Thoracic aorta (tissue), 2 donors: ENCODE measurements around the gene EEF1G. TPM values are rescaled to one million over a fixed set of nuclear protein-coding genes. Genes with fewer than 3 reads are reported as not detected.
"Not testable (repeated sequence)": the region's sequence is repeated elsewhere in the genome, so short reads cannot be mapped to it uniquely, and the experiment has no call there.

Experiments used
- ATAC-seq: fragments of 150-250 bp; one replicate; pipeline ENCODE4 v1.8.0; 2017; ENCODE audit warnings: low read depth; ENCODE audit not compliant: insufficient number of reproducible peaks, low FRiP score
- DNase-seq: peaks from one replicate; pipeline ENCODE4 v3.0.0-alpha.2; 2020; ENCODE audit warnings: low spot score
- H3K27ac ChIP-seq, 2 donors: fragments of 200-600 bp; sonication (generic); 1 replicate in 1 of 2; 2 replicates in 1 of 2; pipeline ENCODE4 v1.5.1; 2016; ENCODE audit warnings: mild to moderate bottlenecking in 2 of 2, moderate library complexity in 2 of 2
- H3K27me3 ChIP-seq: fragments of 200-600 bp; sonication (generic); replicated peaks from 2 replicates; pipeline ENCODE4 v1.6.0; 2016; ENCODE audit warnings: mild to moderate bottlenecking; ENCODE audit not compliant: insufficient read depth
- H3K36me3 ChIP-seq: fragments of 200-600 bp; sonication (generic); one replicate; pipeline ENCODE4 v1.5.1; 2016
- H3K4me1 ChIP-seq, 2 donors: fragments of 200-600 bp; sonication (generic); 1 replicate in 1 of 2; 2 replicates in 1 of 2; pipeline versions ENCODE4 v1.5.1 to v1.6.0; 2016; ENCODE audit warnings: low read depth in 2 of 2, mild to moderate bottlenecking in 1 of 2; ENCODE audit not compliant: control insufficient read depth in 1 of 2
- H3K4me3 ChIP-seq: fragments of 200-600 bp; sonication (generic); 2 replicates; pipeline ENCODE4 v1.5.1; 2016; ENCODE audit warnings: mild to moderate bottlenecking
- H3K9me3 ChIP-seq: fragments of 200-600 bp; sonication (generic); 2 replicates; pipeline ENCODE4 v1.5.1; 2016
- total RNA-seq, 2 donors: library from RNA; depleted of rRNA; stranded (reverse); fragments of >200 nt; gene quantifications; one replicate each; pipeline versions ENCODE4 v1.1.0 to v1.2.3, GENCODE V29; 2016
- TF ChIP-seq, protein P1 (sequence below): fragments of 200-600 bp; sonication (generic); IDR thresholded peaks from one replicate; pipeline ENCODE4 v1.5.1; 2019; ENCODE audit warnings: antibody characterized with exemption

The EEF1G gene
- total RNA-seq, 2 donors from 2014 or later = 719 to 780 TPM

DNA sequence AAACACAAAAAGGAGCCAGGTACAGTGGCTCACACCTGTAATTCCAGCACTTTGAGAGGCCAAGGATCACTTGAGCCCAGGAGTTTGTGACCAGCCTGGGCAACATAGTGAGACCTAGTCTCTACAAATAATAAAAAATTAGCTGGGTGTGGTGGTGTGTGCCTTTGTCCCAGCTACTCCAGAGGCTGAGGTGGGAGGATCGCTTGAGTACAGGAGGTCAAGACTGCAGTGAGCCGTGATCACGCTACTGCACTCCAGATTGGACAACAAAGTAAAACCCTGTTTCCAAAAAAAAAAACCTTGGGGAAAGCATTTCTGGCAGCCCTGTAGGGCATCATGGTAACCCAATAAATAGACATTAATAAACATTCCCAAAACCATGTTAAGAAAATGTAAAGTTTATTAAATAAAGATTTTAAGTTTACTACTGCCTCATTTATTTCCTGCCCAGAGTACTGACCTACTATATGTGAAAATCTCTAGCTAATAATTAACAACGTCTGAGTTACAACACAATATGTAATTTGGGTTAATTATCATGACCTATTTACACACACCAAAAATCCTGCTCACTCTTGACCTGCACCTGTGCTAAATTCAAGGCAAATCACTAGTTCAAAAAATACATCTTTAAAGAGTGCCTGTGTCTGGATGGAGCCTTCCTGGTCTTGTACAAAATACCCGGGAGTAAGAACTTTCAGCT, 8.4 kb downstream of the EEF1G start:
- H3K9me3 ChIP-seq = no peaks in the 10 kb centered on the region
- H3K27me3 ChIP-seq = no peaks in the 10 kb centered on the region
- no peak for DNase-seq
- no peak for ATAC-seq
- peaks cover 36% of the 10 kb centered on the region for H3K36me3 ChIP-seq
- no peak overlapping the region for H3K4me3 ChIP-seq
- TF ChIP-seq, protein P1, sequence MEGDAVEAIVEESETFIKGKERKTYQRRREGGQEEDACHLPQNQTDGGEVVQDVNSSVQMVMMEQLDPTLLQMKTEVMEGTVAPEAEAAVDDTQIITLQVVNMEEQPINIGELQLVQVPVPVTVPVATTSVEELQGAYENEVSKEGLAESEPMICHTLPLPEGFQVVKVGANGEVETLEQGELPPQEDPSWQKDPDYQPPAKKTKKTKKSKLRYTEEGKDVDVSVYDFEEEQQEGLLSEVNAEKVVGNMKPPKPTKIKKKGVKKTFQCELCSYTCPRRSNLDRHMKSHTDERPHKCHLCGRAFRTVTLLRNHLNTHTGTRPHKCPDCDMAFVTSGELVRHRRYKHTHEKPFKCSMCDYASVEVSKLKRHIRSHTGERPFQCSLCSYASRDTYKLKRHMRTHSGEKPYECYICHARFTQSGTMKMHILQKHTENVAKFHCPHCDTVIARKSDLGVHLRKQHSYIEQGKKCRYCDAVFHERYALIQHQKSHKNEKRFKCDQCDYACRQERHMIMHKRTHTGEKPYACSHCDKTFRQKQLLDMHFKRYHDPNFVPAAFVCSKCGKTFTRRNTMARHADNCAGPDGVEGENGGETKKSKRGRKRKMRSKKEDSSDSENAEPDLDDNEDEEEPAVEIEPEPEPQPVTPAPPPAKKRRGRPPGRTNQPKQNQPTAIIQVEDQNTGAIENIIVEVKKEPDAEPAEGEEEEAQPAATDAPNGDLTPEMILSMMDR = no peak
- H3K27ac ChIP-seq = no peak overlapping the region
- peaks cover 9 to 16% of the 10 kb centered on the region in 2 donors for H3K4me1 ChIP-seq

DNA sequence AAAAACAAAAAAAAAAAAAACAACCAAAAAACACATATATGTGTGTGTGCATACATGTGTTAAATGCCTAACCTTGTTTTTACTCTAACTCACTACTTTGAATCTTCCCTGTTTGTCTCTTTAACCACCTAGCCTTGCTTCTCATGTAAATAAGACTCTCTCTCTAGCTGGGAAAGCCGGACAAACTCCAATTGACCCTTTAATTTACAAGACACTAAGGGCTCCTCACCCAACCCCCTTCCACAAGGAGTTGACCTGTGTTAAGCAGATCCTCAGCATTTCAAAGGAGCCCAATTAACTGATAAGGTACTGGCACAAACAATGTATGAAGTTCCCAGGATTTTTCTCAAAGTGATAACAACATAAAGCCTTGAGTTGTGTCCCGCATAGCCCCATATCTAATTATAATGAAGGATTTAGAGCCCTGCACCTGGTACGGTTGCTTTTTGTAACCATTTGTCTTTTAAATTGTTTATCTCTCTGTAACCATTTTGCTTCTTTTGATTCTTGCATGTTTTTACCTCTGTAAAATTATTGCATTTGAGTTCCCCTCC, 11.9 kb downstream of the EEF1G start:
- H3K36me3 ChIP-seq = peaks cover 24% of the 10 kb centered on the region
- H3K27ac ChIP-seq = peak overlapping the region; percentile 84 to 87

DNA sequence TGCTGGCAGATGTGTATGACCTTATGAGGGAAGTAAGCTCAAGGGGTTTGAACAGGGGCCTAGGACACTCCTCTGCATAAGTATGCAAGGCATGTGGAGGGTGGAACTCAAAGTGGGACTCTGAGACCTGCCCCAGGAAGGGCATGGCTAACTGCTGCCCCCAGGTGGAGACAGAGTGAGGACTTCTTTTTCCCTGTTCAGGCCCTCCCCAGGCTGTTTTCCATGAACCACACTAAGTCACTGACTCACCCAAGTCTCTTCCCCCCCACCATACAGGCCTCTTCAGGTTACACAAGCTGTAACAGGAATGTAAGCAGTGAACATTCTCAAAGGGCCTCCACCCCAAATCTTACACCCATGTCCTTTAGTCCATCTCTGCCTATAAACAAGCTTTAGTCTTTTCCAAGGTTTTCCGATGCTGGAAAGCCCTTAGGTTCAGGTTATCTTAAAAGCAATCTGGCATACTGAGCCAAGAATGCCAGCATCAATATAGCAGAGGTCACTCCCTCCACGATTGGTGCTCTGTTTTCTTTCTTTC, 13.1 kb downstream of the EEF1G start:
- Histone ChIP-seq H3K36me3 (peaks cover 19% of the 10 kb centered on the region), H3K9me3 (no peaks in the 10 kb centered on the region), H3K27me3 (no peaks in the 10 kb centered on the region), H3K4me3 (peak overlapping the region; percentile 3), H3K4me1 (peaks cover 28 to 36% of the 10 kb centered on the region in 2 donors), H3K27ac (peak overlapping the region; percentile 84 to 87)
- ATAC-seq = peak; percentile 91
- TF ChIP-seq, protein P1 = peak; percentile 76
- peak; percentile 83 for DNase-seq

More for the DNA sequence above, 11.9 kb downstream of the EEF1G start:
- not testable (repeated sequence) for H3K27me3 ChIP-seq, H3K9me3 ChIP-seq, ATAC-seq, H3K4me3 ChIP-seq, DNase-seq
- H3K4me1 ChIP-seq = peaks cover 21 to 25% of the 10 kb centered on the region in 2 donors

DNA sequence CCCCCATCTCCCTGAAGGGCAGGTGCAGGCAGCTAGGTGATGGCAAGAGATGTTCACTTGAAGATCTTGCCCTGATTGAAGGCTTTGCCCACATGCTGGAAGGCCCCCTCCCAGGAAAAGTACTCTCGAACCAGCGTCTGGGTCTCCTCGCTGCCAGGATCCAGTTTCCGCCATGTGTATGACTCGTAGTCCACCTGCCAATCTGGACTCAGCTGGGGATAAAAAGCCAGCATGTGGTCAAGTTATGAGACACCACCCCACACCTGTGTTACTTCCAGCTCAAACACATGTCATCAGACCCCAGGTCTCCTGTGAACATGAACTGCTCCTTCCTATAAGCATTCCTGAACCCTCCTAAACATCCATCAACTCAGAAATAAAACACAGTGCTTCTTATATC, 14.1 kb downstream of the EEF1G start:
- ATAC-seq, H3K27me3 ChIP-seq, DNase-seq, H3K4me3 ChIP-seq, H3K9me3 ChIP-seq: not testable (repeated sequence)
- peak overlapping the region; percentile 74 to 87 for H3K27ac ChIP-seq
- peaks cover 37 to 46% of the 10 kb centered on the region in 2 donors for H3K4me1 ChIP-seq
- peaks cover 16% of the 10 kb centered on the region for H3K36me3 ChIP-seq

DNA sequence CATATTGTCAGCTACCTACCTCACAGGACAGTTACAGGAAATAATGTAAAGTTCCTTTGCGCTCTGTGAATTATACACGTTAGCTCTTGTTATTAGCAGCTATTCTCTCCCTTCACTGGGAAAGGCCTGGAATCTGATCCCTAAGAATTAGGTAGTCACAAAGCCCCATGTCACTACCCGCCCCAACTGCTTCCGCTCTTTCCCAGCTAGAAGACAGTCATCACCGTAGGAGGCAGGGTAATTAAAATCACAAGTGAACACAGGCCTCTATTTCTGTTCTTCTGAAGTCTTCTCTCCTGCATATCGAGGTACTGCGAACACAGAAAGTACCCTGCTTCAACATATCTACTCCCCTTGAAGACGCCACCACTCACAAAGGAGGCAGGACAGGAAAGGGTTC, 14.5 kb downstream of the EEF1G start:
- H3K4me3 ChIP-seq = no peak overlapping the region
- TF ChIP-seq, protein P1 = no peak
- no peaks in the 10 kb centered on the region for H3K27me3 ChIP-seq
- peak overlapping the region in 1 of 2 donors; percentile 87 for H3K27ac ChIP-seq
- H3K9me3 ChIP-seq = no peaks in the 10 kb centered on the region
- H3K4me1 ChIP-seq = peaks cover 41 to 50% of the 10 kb centered on the region in 2 donors
- ATAC-seq = no peak
- H3K36me3 ChIP-seq = peaks cover 16% of the 10 kb centered on the region
- DNase-seq = no peak

DNA sequence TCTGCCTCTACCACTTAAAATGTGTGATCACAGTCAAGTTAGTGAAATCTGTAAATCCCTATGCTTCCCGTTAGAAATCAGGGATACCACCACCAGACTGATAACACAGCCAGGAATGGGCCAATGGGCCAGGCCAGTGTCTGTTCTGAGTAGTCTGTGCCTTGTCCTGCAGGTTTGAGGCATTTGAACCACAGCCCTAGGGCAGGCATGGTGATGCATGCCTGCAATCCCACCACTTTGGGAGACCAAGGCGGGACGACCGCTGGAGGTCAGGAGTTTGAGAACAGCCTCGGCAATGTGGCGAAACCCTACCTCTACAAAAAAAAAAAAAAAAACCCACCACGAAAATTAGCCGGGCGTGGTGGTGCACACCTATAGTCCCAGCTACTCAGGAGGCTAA, 15.0 kb downstream of the EEF1G start:
- H3K27me3 ChIP-seq = no peaks in the 10 kb centered on the region
- ATAC-seq (no peak), DNase-seq (no peak)
- H3K4me1 ChIP-seq = peaks cover 47 to 55% of the 10 kb centered on the region in 2 donors
- H3K9me3 ChIP-seq = no peaks in the 10 kb centered on the region
- peaks cover 13% of the 10 kb centered on the region for H3K36me3 ChIP-seq
- TF ChIP-seq, protein P1 = no peak
- H3K27ac ChIP-seq = peak overlapping the region in 1 of 2 donors; percentile 87
- H3K4me3 ChIP-seq = no peak overlapping the region
